Trophoblast cell (in vitro differentiated cells and primary cell): ENCODE data around the gene NEUROD1.
"Not testable (repeated sequence)": the region's sequence is repeated elsewhere in the genome, so short reads cannot be mapped to it uniquely, and the experiment has no call there.

Experiments used
- DNase-seq, 2 donors: peaks; one replicate each; pipeline ENCODE4 v3.0.0-alpha.2; 2016
- H2AFZ ChIP-seq: 2 replicates; pipeline ENCODE4 v1.6.1; 2013; ENCODE audit warnings: low read length, moderate library complexity, mild to moderate bottlenecking; ENCODE audit not compliant: insufficient read depth, poor library complexity
- H2AK5ac ChIP-seq: 2 replicates; pipeline ENCODE4 v1.6.1; 2013; ENCODE audit warnings: mild to moderate bottlenecking, low read length
- H2BK120ac ChIP-seq: 2 replicates; pipeline ENCODE4 v1.6.1; 2013; ENCODE audit warnings: low read length, mild to moderate bottlenecking, moderate library complexity; ENCODE audit not compliant: insufficient read depth, poor library complexity
- H2BK12ac ChIP-seq: 2 replicates; pipeline ENCODE4 v1.6.1; 2013; ENCODE audit warnings: mild to moderate bottlenecking, low read length, moderate library complexity
- H2BK5ac ChIP-seq: 2 replicates; pipeline ENCODE4 v1.6.1; 2013; ENCODE audit warnings: low read length, low read depth, moderate library complexity, mild to moderate bottlenecking; ENCODE audit not compliant: poor library complexity
- H3K14ac ChIP-seq: 2 replicates; pipeline ENCODE4 v1.6.1; 2013; ENCODE audit warnings: mild to moderate bottlenecking, low read length
- H3K18ac ChIP-seq: 2 replicates; pipeline ENCODE4 v1.6.1; 2013; ENCODE audit warnings: mild to moderate bottlenecking, low read length
- H3K23ac ChIP-seq: 2 replicates; pipeline ENCODE4 v1.6.1; 2013; ENCODE audit warnings: low read length
- H3K27ac ChIP-seq: 2 replicates; pipeline ENCODE4 v1.5.1; 2013; ENCODE audit warnings: low read depth, mild to moderate bottlenecking, inconsistent platforms, low read length, moderate library complexity
- H3K27me3 ChIP-seq: 2 replicates; pipeline ENCODE4 v1.6.1; 2013; ENCODE audit warnings: inconsistent platforms, mild to moderate bottlenecking, low read length, moderate library complexity; ENCODE audit not compliant: insufficient read depth
- H3K36me3 ChIP-seq, 2 experiments: 1 replicate in 1 of 2; 2 replicates in 1 of 2; pipeline ENCODE4 v1.6.1; 2013; ENCODE audit warnings: low read length in 2 of 2, mild to moderate bottlenecking in 2 of 2, moderate library complexity in 1 of 2; ENCODE audit not compliant: insufficient read depth in 2 of 2, control insufficient read depth in 1 of 2
- H3K4ac ChIP-seq: 2 replicates; pipeline ENCODE4 v1.6.1; 2013; ENCODE audit warnings: low read depth, mild to moderate bottlenecking, low read length, moderate library complexity
- H3K4me1 ChIP-seq, 2 experiments: 1 replicate in 1 of 2; 2 replicates in 1 of 2; pipeline ENCODE4 v1.6.1; 2013; ENCODE audit warnings: low read length in 2 of 2, mild to moderate bottlenecking in 2 of 2, moderate library complexity in 1 of 2; ENCODE audit not compliant: insufficient read depth in 2 of 2, control insufficient read depth in 1 of 2
- H3K4me2 ChIP-seq: 2 replicates; pipeline ENCODE4 v1.6.1; 2013; ENCODE audit warnings: inconsistent platforms, mild to moderate bottlenecking, low read length, moderate library complexity
- H3K4me3 ChIP-seq: 2 replicates; pipeline ENCODE4 v1.5.1; 2013; ENCODE audit warnings: mild to moderate bottlenecking, low read depth, low read length, inconsistent platforms
- H3K79me1 ChIP-seq: one replicate; pipeline ENCODE4 v1.6.1; 2013; ENCODE audit warnings: low read length
- H3K79me2 ChIP-seq: 2 replicates; pipeline ENCODE4 v1.6.1; 2013; ENCODE audit warnings: low read length, mild to moderate bottlenecking; ENCODE audit not compliant: control insufficient read depth, insufficient read depth, poor library complexity
- H3K9ac ChIP-seq: 2 replicates; pipeline ENCODE4 v1.6.1; 2013; ENCODE audit warnings: mild to moderate bottlenecking, low read length
- H3K9me3 ChIP-seq: 2 replicates; pipeline ENCODE4 v1.6.1; 2013; ENCODE audit warnings: low read depth, mild to moderate bottlenecking, control low read depth, inconsistent platforms, low read length; ENCODE audit not compliant: insufficient read depth
- H4K12ac ChIP-seq: 2 replicates; pipeline ENCODE4 v1.6.1; 2013; ENCODE audit warnings: low read depth, mild to moderate bottlenecking, low read length, moderate library complexity
- H4K8ac ChIP-seq: 2 replicates; pipeline ENCODE4 v1.6.1; 2013; ENCODE audit warnings: low read depth, mild to moderate bottlenecking, low read length, moderate library complexity
- H4K91ac ChIP-seq: one replicate; pipeline ENCODE4 v1.6.1; 2013; ENCODE audit warnings: low read depth, mild to moderate bottlenecking, low read length, moderate library complexity
- WGBS: extraction: QIAGEN DNeasy Blood & Tissue Kit; methylation state at CpG from one replicate; pipeline ENCODE4 v1.1.7; 2013; ENCODE audit warnings: missing lambda C conversion rate; ENCODE audit not compliant: insufficient read length, insufficient coverage; ENCODE audit errors: extremely low coverage; 5-methylcytosine and 5-hydroxymethylcytosine counted together

The NEUROD1 gene

DNA sequence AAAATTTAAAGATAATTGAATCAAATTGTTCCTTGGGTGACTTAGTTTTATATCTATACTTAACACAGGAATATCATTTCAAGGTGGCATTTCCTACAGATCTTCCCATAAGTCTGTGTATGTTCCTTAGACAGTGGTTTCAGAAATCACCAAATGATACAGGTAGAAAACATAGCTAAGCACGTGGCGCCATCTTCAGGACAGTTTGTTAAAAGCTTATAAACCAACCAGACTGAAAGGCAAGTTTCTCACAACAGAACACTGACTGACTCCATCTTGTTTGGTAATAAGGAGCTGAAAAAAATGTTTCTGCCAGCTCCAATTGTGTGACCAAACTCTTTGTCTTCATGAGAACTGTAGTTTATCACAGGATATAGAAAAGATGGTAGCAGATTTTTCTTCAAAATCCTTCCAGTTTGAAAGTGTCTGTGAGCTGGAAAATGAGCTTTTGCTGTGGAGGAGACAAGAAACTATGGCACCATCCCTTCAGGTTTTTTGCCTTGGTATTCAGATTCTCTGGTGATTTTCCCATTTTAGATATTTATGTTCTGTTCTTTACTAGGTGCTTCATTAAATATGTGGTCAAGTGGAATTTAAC lies 34.8 kb upstream of the NEUROD1 start:
- Histone ChIP-seq H3K9ac (no peak overlapping the region), H2BK12ac (no peak overlapping the region), H3K27me3 (no peaks in the 10 kb centered on the region), H3K79me1 (no peaks in the 10 kb centered on the region), H3K4me1 (no peaks in the 10 kb centered on the region), H3K79me2 (no peaks in the 10 kb centered on the region), H2BK5ac (no peak overlapping the region), H3K27ac (no peak overlapping the region), H2AFZ (no peak overlapping the region), H3K14ac (no peak overlapping the region), H2BK120ac (no peak overlapping the region), H3K18ac (no peak overlapping the region), H4K8ac (no peak overlapping the region), H2AK5ac (no peak overlapping the region), H3K4me2 (no peak overlapping the region), H3K4me3 (no peak overlapping the region), H4K91ac (no peak overlapping the region), H3K4ac (no peak overlapping the region), H3K36me3 (no peaks in the 10 kb centered on the region), H4K12ac (no peak overlapping the region), H3K9me3 (no peaks in the 10 kb centered on the region), H3K23ac (no peak overlapping the region)
- DNase-seq, result peak; percentile 77 to 94
- WGBS, result no CpG with 5 or more reads among the region's 2 CpGs

GRCh38 chr2:181711051-181711450 lies 30.7 kb upstream of the NEUROD1 start:
- not testable (repeated sequence) for H4K91ac ChIP-seq, H3K9ac ChIP-seq, H2BK5ac ChIP-seq, DNase-seq, H3K4me3 ChIP-seq, H3K27ac ChIP-seq, H3K4me1 ChIP-seq, H3K4ac ChIP-seq, H3K9me3 ChIP-seq, H3K23ac ChIP-seq, H3K79me2 ChIP-seq, H4K8ac ChIP-seq, H3K27me3 ChIP-seq, H2AK5ac ChIP-seq, H3K79me1 ChIP-seq, H3K14ac ChIP-seq, H3K4me2 ChIP-seq, H3K18ac ChIP-seq, H3K36me3 ChIP-seq, H2BK12ac ChIP-seq, H2AFZ ChIP-seq, H4K12ac ChIP-seq, H2BK120ac ChIP-seq

DNA sequence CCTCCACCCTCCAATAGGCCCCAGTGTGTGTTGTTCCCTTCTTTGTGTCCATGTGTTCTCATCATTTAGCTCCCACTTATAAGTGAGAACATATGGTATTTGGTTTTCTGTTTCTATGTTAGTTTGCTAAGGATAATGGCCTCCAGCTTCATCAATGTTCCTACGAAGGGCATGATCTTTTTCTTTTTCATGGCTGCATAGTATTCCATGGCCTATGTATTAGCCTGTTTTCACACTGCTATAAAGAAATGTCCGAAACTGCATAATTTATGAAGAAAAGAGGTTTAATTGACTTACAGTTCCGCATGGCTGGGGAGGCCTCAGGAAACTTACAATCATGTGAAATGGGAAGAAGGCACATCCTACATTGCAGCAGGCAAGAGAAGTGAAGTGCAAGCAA lies 22.2 kb upstream of the NEUROD1 start:
- H2AFZ ChIP-seq, result not testable (repeated sequence)

GRCh38 chr2:181698223-181698622 lies 17.9 kb upstream of the NEUROD1 start:
- H4K12ac ChIP-seq, result no peak overlapping the region
- H3K79me1 ChIP-seq, result no peaks in the 10 kb centered on the region
- H2BK120ac ChIP-seq, result no peak overlapping the region
- H3K27me3 ChIP-seq, result no peaks in the 10 kb centered on the region
- no peak overlapping the region for H3K4me3 ChIP-seq
- no peak overlapping the region for H3K23ac ChIP-seq
- H3K9ac ChIP-seq, result no peak overlapping the region
- H4K91ac ChIP-seq, result no peak overlapping the region
- H3K9me3 ChIP-seq, result no peaks in the 10 kb centered on the region
- no peak overlapping the region for H3K18ac ChIP-seq
- no peak overlapping the region for H4K8ac ChIP-seq
- no peak overlapping the region for H3K27ac ChIP-seq
- no CpG with 5 or more reads among the region's 1 CpG for WGBS
- H3K4me1 ChIP-seq, result no peaks in the 10 kb centered on the region
- no peaks in the 10 kb centered on the region for H3K36me3 ChIP-seq
- no peak overlapping the region for H3K14ac ChIP-seq
- H2AFZ ChIP-seq, result no peak overlapping the region
- no peaks in the 10 kb centered on the region for H3K79me2 ChIP-seq
- H3K4me2 ChIP-seq, result no peak overlapping the region
- no peak overlapping the region for H2AK5ac ChIP-seq
- H3K4ac ChIP-seq, result no peak overlapping the region
- no peak for DNase-seq
- H2BK5ac ChIP-seq, result no peak overlapping the region
- H2BK12ac ChIP-seq, result no peak overlapping the region

More for the DNA sequence above, 22.2 kb upstream of the NEUROD1 start:
- H3K9ac ChIP-seq, H3K4me2 ChIP-seq, H3K9me3 ChIP-seq, H3K79me2 ChIP-seq, H4K8ac ChIP-seq, H3K36me3 ChIP-seq, H3K27ac ChIP-seq, H2AK5ac ChIP-seq, H4K12ac ChIP-seq, H3K4me3 ChIP-seq, H2BK5ac ChIP-seq, H3K23ac ChIP-seq, H3K18ac ChIP-seq, H4K91ac ChIP-seq, H3K4me1 ChIP-seq, DNase-seq, H3K4ac ChIP-seq, H2BK120ac ChIP-seq, H3K14ac ChIP-seq, H3K79me1 ChIP-seq, H2BK12ac ChIP-seq, H3K27me3 ChIP-seq: not testable (repeated sequence)
- WGBS, result no CpG with 5 or more reads among the region's 3 CpGs
